PC-3 (cell line): ENCODE results near the gene UBL7.

Experiments
- CTCF ChIP-seq: fragments of 300-600 bp; sonication (generic); conservative IDR thresholded peaks from 2 replicates; pipeline ENCODE4 v1.5.1; 2017; ENCODE audit warnings: antibody characterized with exemption, low read depth, mild to moderate bottlenecking, low read length
- EZH2 ChIP-seq: fragments of 300-600 bp; sonication (generic); IDR thresholded peaks from one replicate; pipeline ENCODE4 v1.6.1; 2017; ENCODE audit warnings: antibody characterized with exemption, mild to moderate bottlenecking, low read length; ENCODE audit not compliant: unreplicated experiment
- EZH2phosphoT487 ChIP-seq: fragments of 300-600 bp; sonication (generic); IDR thresholded peaks from 2 replicates; pipeline ENCODE4 v1.6.1; 2018; ENCODE audit warnings: mild to moderate bottlenecking, antibody characterized with exemption, low read length, borderline replicate concordance

GRCh38 chr15:74441248-74441941, 19.6 kb downstream of the UBL7 start:
- no peak for TF ChIP-seq CTCF
- no peak for TF ChIP-seq EZH2
- no peak for TF ChIP-seq EZH2phosphoT487
